Stimulated activated CD8-positive, alpha-beta memory T cell treated with anti-CD3 and anti-CD28 coated beads, Interleukin-7, amount 100 ng/mL, for 4 hours (primary cell): ENCODE measurements around the gene LPAR3.
A peak's percentile ranks its signal among the peaks of the same experiment; 100 is the strongest.

Experiments
- DNase-seq, 2 donors: peaks; one replicate each; pipeline ENCODE4 v3.0.0-alpha.2; 2020; ENCODE audit warnings: low read depth in 2 of 2

LPAR3 gene

DNA sequence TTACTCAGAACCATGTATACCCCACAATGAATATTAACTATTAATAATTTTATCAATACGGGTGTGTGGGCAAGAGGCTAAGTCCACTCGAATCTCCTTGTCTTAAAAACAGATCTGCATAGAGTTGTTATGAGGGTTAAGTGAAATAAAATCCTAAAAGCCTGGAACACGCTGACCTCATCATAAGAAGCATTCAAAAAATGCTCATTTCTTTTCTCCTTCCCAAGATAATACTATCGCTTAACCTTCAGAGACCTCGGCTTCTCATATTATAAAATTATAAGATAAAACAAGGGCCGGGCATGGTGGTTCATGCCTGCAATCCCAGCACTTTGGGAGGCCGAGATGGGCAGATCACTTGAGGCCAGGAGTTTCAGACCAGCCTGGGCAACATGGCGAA, 35.1 kb downstream of the LPAR3 start:
- no peak for DNase-seq

DNA sequence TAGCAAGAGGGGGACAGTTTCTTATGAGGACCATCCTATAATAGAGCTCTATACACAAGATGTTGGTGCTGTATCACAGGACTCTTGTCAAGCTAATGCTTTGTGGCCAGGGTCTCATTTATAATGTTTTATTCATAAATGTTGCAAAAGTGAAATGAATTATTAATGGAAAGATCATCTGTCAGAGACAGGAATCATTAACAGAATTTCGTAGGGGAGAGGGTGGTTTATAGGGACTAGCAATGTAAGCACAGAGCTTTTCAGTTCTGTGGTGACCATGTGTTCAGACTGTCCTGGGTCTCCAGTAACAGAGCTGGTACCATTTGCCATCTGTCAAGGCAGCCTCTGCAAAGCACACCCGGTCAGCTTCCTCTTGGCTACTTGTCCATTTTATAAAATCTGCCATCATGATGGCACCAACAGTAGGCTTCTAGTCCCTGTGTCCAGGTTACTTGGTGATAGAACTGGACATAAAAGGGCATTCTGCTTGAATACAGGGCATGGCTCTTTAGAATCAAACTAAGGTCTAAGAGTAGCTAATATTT, 36.2 kb downstream of the LPAR3 start:
- DNase-seq, result no peak

DNA sequence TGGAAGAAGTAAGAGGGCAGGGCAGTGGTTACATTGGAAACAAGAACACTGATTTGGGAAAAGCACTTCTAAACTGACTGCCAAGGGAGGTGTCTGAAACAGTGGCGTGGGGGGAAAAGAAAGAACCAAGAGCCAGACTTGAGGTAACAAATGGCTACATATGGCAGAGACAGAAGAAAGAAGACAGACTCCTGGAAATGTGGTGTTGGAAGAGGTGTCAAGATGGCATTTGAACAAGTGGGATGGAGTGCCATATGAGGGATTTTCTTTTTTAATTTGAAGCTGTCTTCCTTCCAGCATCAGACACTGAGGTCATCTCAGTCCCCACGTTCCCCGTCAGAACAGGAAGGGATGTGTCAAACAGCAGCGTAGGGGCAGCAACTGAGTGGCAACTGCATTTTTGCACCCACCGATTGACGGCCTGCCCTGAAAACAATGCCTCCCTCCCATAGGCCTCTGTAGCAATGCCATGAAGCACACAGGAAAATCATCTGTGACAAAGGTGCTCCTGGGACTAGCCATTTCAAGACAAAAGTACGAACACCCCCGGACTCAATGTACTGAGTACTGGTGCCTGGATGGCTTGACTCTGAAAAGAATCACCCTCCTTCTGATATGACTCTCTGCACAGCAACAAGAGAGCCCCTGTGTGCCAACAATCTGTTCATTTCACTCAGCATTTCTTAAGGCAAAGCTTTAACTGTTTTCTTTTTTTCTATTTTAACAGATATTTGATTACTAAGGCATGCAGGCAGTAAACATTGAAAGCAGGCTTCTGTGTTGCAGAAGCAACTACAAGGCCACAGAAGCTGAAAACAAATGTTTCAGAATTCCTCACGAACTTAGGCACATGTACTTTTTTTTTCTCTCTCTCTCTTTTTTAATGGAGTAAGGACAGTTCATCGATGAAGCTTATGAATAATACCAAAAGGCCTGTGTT, 37.0 kb downstream of the LPAR3 start:
- DNase-seq, result no peak

DNA sequence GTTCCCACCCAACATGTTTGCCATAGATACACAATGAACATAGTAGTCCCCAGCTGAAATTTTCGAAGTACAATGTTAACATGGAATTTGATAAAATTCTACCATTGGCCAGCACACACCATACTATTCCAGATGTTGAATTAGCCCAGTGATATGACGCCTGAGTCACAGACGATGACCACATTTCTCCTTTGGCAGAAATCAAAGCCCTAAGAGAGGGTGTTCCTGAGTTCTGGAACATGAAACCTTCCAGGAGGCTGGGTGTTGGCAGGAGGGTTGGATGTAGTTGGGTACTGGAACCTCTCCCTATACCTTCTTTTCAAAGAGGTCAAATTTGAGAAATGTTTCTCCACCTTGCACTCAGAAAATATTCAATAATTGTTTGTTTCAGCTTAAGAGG, 37.8 kb downstream of the LPAR3 start:
- no peak for DNase-seq

DNA sequence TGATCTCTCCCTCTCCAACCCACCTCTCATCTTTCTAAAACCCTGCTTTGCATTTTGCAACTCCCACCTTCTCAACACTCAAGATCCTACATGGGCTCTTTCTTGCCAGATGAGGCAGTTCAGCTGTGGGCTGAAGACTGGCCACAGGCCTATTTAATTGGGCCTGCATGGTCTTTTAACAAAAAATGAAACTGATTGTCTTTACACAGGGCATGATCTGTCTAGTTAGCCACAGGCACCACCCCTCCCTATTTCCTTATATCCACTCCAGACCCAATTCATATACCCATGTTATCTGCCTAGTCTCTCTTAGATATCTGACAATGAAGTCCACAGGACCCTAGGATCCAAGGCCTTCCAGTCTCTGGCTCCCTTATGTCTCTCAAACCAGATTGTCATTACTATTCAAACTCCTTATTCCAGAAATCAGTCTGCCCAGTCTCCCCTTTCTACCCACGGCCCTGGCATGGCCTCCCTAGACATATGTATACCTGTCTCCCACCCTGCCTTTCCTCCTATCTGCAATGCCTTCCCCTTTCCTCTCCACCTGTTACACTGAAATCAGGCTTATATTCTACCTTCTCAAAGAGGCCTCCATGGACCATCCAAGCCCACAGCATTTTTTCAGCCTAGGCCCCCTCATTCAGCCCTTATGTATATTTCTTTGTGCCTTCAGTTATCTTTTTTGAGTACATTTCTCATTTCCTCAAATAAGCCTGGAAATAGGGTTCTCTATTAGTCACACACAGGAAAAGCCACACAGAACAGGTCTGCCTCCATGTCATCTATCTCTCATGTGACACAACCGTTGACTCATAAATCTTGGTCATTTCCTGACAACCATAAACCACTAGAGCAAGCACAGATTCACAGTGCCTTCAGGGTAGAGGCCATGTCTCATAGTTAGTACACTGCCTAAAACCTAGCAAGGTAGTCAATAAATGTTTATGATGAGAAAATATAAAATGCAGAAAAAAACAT, 39.0 kb downstream of the LPAR3 start:
- DNase-seq, result peak; percentile 5 to 16

DNA sequence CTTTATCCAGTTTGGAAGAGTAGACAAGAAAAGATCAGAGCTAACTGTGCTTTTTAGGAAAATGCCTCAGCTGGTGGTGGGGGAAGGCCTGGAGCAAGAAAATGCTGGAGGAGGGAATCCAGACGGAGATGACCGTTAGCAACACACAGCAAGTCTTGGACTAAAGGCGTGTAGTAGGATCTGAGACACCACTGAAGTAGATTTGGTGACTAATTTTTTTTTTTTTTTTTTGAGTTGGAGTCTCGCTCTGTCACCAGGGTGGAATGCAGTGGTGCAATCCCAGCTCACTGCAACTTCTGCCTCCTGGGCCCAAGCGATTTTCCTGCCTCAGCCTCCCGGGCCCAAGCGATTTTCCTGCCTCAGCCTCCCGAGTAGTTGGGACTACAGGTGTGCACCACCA, 41.2 kb downstream of the LPAR3 start:
- DNase-seq, result no peak

DNA sequence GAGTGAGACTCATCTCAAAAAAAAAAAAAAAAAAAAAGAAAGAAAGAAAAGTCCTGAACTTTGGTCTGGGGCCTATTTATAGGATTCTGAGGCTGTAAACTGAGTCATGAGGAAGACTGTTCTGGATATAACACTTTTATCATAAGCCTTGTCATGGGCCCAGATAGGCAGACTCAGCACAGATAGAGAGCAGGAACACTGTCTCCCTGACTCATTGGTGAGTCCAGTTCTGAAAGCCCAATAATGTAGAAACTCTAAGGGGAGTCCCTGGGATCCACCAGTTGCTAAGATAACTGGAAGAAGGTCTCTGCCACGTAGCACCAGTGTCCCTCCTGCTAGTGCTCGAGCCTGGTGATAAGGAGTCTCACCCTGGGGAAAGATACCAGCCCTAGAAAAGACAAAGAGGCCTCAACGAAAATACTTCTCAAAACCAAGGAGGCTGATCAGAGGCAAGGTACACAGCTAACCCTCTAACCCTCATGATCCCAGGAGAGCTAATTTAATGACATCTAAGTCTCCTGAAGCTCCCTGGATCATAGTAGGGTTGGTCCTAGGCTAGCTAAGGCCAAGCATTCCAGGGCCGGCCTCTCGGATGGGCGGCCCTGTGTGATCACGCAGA, 43.5 kb downstream of the LPAR3 start:
- no peak for DNase-seq

DNA sequence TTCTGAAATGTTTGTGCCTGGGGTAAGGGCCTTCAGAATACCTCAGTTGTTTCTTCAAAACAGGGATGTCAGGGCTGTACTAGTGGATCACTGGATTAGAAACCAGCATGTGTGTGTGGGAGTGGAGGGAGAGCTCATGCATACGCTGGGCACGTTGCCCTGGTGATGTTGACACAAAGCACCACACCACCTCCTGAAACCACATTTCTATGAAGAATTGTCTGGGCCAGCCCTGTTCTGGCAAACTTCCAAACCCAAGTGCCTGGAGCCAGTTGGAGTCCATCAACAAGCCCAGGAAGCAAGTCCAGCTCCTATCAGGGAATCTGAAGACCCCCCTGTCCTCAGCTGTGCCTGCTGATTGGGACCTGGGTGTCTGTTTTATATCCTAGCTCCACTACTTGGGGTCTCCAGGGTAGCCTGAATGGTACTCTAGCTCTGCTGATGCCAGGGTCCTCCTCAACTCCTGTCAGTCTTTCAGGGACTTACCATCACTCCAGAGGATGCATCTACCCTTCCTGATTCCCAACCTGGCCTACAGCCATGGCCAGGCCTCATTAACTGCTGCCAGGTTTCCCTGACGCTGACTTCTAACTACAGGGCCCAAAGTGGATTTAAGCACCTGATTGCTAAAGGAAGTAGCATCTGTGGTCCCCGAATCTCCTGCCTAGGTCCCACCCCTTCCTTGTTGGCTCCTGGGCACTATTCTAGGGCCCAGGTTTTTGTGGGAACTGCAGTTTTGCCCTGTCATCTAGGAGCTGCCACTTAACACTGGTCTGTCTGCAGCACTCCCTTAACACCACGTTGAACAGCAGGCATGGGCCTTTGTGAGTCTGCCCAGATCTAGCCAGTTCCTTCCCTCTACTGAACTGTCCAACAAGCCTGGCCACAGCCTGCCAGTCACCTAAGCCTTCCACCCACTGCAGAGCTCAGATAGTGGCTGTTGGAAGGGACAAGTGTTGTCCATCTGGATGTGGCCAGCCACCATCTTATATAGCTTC, 45.5 kb downstream of the LPAR3 start:
- no peak for DNase-seq

DNA sequence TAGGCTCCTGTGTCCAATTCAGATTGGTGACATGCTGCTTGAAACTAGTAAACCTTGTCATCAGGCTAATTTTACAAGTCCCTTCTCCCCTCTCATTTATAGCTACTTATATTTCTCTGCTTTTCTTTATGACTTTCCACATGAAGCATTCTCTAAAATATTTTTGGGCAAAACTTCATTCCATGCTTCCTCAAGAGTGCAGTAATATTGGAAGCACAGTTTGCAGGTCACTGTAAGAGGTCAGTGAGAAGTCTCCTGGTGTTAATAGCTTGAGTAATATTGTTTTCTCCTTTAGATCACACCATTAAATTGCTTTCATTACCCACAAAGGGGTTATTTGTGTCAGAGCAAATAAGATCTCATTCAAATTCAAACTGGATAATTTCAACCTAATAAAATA, 46.6 kb downstream of the LPAR3 start:
- DNase-seq, result no peak

DNA sequence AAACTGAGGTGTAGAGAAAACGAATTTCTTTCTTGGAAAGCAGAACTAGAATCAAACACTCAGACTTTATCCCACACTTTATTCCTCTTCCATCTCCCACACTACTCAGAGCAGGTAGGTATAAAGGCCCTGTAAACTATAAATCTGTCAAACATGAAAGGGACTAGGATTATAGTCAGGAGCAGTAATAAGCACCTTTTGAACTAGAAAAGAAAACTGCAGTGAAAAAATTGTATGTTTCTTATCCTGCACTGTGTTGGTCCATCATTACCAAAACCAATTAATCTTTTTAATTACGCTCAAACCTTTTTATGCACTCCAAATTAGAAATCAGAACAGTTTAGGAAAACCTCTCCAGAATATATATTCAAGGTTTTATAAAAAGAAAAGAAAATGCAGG, 47.6 kb downstream of the LPAR3 start:
- no peak for DNase-seq

DNA sequence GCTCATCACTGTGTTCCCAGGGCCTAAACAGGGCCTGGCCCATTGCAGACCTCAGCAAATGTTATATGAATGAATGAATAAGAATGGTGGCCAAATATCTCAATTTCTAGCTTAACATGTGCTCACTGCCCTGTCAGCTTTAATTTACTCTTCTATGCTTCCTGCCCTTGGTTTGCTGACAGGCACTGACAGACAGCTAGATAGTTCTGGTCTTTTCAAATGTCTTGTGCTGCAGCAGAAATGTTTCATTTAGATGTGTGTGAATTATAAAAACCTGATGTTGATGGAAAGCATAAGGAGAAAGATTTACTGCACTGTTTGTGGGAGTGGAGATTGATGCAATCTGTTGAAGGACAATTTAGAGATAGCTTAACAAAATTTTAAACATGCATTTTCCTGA, 48.9 kb downstream of the LPAR3 start:
- DNase-seq, result no peak

DNA sequence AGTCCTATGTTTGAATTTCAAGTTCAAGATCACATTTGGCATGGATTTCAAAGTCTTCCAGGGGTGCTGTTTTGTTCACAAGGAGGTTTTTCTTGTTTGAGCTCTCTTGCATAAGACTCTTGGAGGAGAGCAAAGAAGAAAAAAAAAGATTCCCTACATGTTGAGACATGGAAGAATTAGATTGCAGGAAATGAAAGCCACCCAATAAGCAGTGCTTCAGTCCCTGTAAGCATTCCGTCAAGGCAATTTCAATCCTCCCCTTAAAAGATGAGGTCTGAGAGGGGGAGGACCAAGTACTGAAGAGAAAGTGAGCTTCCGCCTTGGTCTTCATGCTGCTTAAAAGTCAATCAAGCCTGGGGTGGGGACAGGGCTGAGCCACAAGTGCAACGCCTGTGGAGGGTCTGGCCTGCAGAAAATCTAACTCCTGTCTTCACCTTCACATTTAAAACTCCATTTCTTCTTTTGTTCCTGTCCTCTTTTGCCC, 50.2 kb downstream of the LPAR3 start:
- DNase-seq, result no peak

DNA sequence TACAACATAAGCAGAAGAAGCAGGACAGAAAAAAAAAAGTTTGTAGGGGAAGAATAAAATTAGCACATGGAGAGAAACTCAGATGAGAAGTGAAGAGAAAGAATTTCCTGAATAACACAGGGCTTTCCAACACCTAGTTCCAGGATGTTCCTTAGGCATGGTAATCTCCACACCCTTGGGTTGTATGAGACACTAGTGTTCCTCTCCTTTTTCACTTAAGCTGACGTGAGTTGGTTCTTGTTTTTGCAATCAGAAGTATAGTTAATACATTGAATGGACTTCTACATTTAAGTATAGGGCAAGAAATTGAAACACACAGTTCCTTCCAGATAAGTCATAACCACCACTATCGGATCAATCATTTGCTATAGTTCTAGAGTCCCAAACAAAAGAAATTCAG, 51.0 kb downstream of the LPAR3 start:
- no peak for DNase-seq

DNA sequence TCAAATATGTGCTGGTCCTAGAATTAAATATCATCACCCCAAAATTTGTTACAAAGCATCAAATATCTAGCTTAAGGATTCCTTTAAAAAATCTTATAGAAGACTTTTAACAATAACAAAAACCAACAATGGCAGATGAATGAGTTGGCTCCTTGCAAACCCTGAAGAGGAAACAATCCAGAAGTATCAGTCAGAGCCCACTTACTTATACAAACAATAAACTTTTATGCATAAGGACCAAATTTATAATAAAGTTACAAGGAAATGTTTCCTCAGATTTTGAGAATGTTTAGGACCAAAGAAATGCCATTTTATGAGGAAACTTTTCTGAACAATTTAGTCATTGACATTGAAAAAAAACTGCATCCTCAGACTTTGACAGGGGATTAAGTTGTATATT, 52.7 kb downstream of the LPAR3 start:
- no peak for DNase-seq

DNA sequence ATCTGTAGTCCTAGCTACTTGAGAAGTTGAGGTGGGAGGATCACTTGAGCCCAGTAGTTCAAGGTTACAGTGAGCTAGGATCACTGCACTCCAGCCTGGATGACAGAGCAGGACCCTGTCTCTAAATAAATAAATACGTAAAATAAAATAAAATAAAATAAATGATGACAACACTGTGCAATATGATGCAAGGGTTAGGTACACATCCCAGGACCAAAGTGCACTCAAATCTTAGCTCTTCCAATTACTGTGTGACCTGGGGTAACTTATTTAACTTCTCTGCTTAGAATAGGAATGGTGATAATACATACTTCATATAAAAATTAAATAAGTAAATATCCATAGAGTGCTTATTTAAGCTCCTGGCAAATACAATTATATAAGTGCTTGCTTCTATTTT, 53.5 kb downstream of the LPAR3 start:
- no peak for DNase-seq

DNA sequence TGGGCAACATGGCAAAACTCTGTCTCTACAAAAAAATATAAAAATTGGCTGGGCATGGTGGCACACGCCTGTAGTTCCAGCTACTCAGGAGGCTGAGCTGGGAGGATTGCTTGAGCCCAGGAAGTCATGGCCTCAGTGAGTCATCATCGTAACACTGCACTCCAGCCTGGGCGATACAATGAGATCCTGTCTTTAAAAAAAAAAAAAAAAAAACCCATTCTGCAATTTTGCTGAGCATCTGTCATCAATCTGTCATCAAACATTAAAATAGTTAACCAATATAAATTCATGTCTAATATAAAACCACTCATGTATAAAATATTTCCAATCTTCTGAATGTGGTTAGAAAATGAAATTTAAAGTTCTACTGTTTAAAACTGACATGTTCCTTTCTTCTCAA, 56.9 kb downstream of the LPAR3 start:
- DNase-seq, result no peak

DNA sequence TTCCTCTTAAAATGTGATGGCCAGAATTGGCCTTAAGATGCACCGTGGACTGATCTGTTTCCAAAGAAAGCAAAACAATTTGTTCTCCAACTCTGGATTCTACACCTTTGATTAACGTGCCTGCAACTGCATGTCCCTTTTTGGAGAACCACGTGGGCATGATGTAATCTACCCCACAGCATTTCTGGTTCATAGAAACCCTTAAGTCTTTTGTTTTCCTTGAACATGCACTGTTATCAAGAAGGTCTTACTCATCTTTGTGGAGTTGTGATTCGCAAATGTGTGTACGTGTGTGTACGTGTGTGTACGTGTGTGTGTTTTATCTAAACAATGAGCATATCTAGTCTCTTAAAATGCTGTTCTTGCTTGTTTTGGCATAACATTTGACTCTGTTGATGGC, 57.8 kb downstream of the LPAR3 start:
- DNase-seq, result no peak

DNA sequence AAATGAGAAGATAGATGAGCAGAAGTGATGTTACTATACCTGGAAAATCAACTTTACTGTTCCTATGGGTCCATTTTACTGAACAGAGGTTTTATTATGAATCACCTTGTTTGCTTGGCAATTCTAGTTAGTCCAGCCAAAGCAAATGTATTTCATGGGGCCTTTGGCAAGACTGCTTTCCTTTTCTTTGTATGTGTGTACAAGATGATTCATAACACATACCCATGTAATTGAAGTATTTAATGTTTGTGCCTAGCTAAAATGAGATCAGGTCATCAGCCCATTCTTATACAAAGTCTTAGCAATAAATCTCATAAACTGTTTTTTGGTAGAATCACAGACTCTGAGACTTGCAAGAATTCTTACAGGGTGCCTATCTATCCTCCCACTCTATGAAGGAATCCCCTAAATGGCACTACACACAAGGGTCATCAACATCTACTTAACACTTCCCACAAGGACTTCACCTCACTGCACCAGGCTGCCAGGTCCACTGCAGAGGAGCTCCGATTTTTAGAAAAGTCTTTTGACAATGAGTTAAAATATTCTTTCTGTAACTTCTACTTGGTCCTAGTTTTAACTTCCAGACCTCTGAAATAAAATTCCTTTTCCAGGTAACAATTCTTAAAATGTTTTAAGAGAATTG, 58.5 kb downstream of the LPAR3 start:
- no peak for DNase-seq

DNA sequence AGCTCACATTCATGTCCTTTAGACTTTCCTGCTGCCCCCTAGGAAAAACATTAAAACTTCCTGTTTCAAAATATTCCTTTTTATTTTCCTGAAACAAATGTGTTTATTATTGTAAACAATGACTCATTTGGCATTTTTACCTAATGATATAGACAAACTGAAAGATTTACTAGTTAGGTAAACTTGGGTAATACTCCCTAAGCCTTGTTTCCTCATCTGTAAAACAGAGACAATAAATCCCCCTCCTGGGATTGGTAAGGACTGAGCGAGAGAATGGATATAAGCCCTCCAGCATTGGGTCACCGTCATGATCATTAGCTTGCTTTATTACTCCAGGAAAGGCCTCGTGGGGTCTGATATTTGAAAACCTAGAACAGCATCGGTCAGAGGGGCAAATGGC, 59.8 kb downstream of the LPAR3 start:
- DNase-seq, result no peak

DNA sequence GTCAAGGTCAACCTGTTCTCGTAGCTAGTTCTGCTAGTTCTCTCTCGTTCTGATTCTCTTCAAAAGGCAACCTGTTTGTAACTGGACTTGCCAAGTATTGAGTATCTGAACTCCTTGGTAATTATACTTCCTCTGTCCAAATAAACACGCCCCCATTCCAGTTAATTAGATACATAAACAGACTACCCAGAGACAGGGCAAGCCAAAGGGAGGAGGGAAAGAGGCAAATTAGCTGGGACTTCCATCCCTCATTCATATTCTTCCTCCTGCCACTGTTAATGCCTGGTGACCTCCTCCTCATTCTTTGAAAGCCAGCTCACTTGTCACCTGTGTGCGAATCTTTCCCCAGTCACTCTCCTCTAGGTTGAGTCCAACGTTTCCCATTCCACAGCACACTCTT, 62.9 kb downstream of the LPAR3 start:
- no peak for DNase-seq
